Fibroblast of skin of scalp (primary cell): ENCODE measurements around the gene LRMDA.

Source experiments
- DNase-seq: peaks from one replicate; pipeline ENCODE4 v3.0.0-alpha.2; 2013

The LRMDA gene

GRCh38 chr10:76111986-76112825, 680.8 kb downstream of the LRMDA start:
- DNase-seq = no peak

GRCh38 chr10:76112826-76113150, 681.4 kb downstream of the LRMDA start:
- DNase-seq = no peak

- DNase-seq = peak; percentile 90
These were observed 682.5 kb downstream of the LRMDA start for GRCh38 chr10:76113952-76114351.

GRCh38 chr10:76114581-76115001, 683.2 kb downstream of the LRMDA start:
- peak; percentile 64 for DNase-seq

GRCh38 chr10:76115131-76115470, 683.7 kb downstream of the LRMDA start:
- no peak for DNase-seq

GRCh38 chr10:76115471-76116155, 684.2 kb downstream of the LRMDA start:
- DNase-seq = no peak

- no peak for DNase-seq
These were observed 685.1 kb downstream of the LRMDA start for GRCh38 chr10:76116523-76116922.

- DNase-seq = peak; percentile 90
These were observed 686.5 kb downstream of the LRMDA start for GRCh38 chr10:76117949-76118348.

- DNase-seq = no peak
These were observed 687.6 kb downstream of the LRMDA start for GRCh38 chr10:76119036-76119435.

- DNase-seq = peak; percentile 99
These were observed 688.1 kb downstream of the LRMDA start for GRCh38 chr10:76119515-76119914.

- no peak for DNase-seq
These were observed 690.6 kb downstream of the LRMDA start for GRCh38 chr10:76122056-76122455.

GRCh38 chr10:76124280-76124679, 692.9 kb downstream of the LRMDA start:
- no peak for DNase-seq

GRCh38 chr10:76125900-76126299, 694.5 kb downstream of the LRMDA start:
- peak; percentile 52 for DNase-seq

GRCh38 chr10:76126607-76127527, 695.4 kb downstream of the LRMDA start:
- peak; percentile 77 for DNase-seq

- peak; percentile 69 for DNase-seq
These were observed 696.7 kb downstream of the LRMDA start for GRCh38 chr10:76127984-76128589.

- DNase-seq = no peak
These were observed 697.8 kb downstream of the LRMDA start for GRCh38 chr10:76129213-76129612.

GRCh38 chr10:76130892-76131291, 699.5 kb downstream of the LRMDA start:
- no peak for DNase-seq

- peak; percentile 43 for DNase-seq
These were observed 702.3 kb downstream of the LRMDA start for GRCh38 chr10:76133597-76134255.

GRCh38 chr10:76136961-76137360, 705.5 kb downstream of the LRMDA start:
- DNase-seq = no peak

- no peak for DNase-seq
These were observed 706.9 kb downstream of the LRMDA start for GRCh38 chr10:76138286-76138685.

GRCh38 chr10:76138906-76139305, 707.5 kb downstream of the LRMDA start:
- DNase-seq = no peak

GRCh38 chr10:76139431-76139830, 708.0 kb downstream of the LRMDA start:
- no peak for DNase-seq
